Activated T-cell treated with anti-CD3 and anti-CD28 coated beads for 24 hours (primary cell): ENCODE measurements around the gene IP6K1.

Experiments
- DNase-seq: peaks from one replicate; pipeline ENCODE4 v3.0.0-alpha.2; 2020; ENCODE audit warnings: low read depth

The IP6K1 gene

GRCh38 chr3:49723628-49724551 is 62.5 kb downstream of the IP6K1 start, which contains the start of gene GMPPB:
Gene GMPPB (minus strand): TSS chr3:49723951. CDS start chr3:49723726, 225 bp downstream.
- DNase-seq, result peak; percentile 92

GRCh38 chr3:49723296-49723627 is 63.1 kb downstream of the IP6K1 start:
- peak; percentile 39 for DNase-seq

GRCh38 chr3:49722896-49723295 is 63.4 kb downstream of the IP6K1 start:
- DNase-seq, result no peak

GRCh38 chr3:49721896-49722781 is 64.2 kb downstream of the IP6K1 start:
- no peak for DNase-seq

- no peak for DNase-seq
These were observed 64.8 kb downstream of the IP6K1 start for GRCh38 chr3:49721596-49721895.

GRCh38 chr3:49720855-49721595 is 65.3 kb downstream of the IP6K1 start:
- DNase-seq, result no peak

GRCh38 chr3:49719214-49719884 is 67.0 kb downstream of the IP6K1 start, which contains the start of gene AMIGO3:
Gene AMIGO3 (minus strand): TSS chr3:49719684. CDS start chr3:49719465, 219 bp downstream.
- DNase-seq, result peak; percentile 87

GRCh38 chr3:49718858-49719213 is 67.5 kb downstream of the IP6K1 start:
- no peak for DNase-seq

- DNase-seq, result no peak
These were observed 68.1 kb downstream of the IP6K1 start for GRCh38 chr3:49717959-49718857.

- no peak for DNase-seq
These were observed 69.0 kb downstream of the IP6K1 start for GRCh38 chr3:49717211-49717958.

GRCh38 chr3:49716691-49717210 is 69.6 kb downstream of the IP6K1 start:
- DNase-seq, result no peak

- DNase-seq, result no peak
These were observed 70.2 kb downstream of the IP6K1 start for GRCh38 chr3:49716169-49716568.

GRCh38 chr3:49715611-49716121 is 70.7 kb downstream of the IP6K1 start:
- no peak for DNase-seq

GRCh38 chr3:49714728-49715550 is 71.4 kb downstream of the IP6K1 start:
- no peak for DNase-seq

GRCh38 chr3:49713336-49714105 is 72.8 kb downstream of the IP6K1 start:
- no peak for DNase-seq

GRCh38 chr3:49712631-49713317 is 73.6 kb downstream of the IP6K1 start:
- DNase-seq, result no peak

GRCh38 chr3:49712166-49712565 is 74.2 kb downstream of the IP6K1 start:
- no peak for DNase-seq
